ENCODE measurements around the gene IKBIP. TPM values are rescaled to one million over a fixed set of nuclear protein-coding genes. Genes with fewer than 3 reads are reported as not detected.
A peak's percentile ranks its signal among the peaks of the same experiment; 100 is the strongest.

Gene IKBIP, protein sequence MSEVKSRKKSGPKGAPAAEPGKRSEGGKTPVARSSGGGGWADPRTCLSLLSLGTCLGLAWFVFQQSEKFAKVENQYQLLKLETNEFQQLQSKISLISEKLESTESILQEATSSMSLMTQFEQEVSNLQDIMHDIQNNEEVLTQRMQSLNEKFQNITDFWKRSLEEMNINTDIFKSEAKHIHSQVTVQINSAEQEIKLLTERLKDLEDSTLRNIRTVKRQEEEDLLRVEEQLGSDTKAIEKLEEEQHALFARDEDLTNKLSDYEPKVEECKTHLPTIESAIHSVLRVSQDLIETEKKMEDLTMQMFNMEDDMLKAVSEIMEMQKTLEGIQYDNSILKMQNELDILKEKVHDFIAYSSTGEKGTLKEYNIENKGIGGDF
- 10 to 100 TPM in 2 of 4 donors, 1 to 10 TPM in 2; 4.2 to 14.0 (median 10.2) TPM for total RNA-seq

DNA sequence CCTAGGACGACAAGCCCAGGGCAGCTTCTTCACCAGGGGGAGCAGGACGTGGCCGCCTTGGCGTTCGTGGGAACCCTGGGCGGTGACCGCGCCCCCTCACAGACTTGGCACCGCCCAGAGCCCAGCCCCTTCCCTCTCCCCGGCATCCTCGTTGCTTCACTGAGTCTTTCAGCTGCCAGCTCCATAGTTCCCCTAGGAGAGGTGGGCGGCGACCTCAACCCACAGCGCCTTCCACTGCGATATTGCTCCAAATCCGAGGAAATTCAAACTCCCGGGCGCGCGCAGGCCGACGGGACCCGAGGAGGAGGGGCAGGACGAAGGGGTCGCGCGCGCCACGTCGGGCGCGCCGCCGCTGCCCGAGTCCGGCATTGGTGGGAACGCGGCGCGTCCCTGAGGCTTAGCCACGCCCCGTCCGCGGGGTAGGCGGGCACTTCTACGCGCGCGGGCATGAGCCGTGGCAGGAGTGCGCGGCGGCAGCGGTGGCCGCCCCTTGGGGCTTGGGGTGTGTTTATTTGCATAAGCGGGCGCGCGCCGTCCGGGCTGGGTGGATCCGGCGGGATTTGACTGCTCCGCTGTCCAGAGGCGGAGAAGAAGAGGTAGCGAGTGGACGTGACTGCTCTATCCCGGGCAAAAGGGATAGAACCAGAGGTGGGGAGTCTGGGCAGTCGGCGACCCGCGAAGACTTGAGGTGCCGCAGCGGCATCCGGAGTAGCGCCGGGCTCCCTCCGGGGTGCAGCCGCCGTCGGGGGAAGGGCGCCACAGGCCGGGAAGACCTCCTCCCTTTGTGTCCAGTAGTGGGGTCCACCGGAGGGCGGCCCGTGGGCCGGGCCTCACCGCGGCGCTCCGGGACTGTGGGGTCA is at the start of gene IKBIP, which contains the start of gene APAF1:
Gene IKBIP (minus strand): TSS at position 77 of the 860 bp plus-strand sequence. CDS start 87 bp downstream, outside the sequence.
Gene APAF1 (plus strand): TSS at position 579 of the 860 bp plus-strand sequence. CDS start 3,070 bp downstream, outside the sequence.
- intact Hi-C loops (cut with DNase I): loop anchor here (2.0 kb wide), 1 partner anchor 52 kb away; the partner anchor contains the start of gene SLC25A3
- peak; percentile 88 to 90 for TF ChIP-seq POLR2AphosphoS5 (IDR thresholded peaks at IDR 0.05)
- peak; percentile 22 for TF ChIP-seq POLR2A (IDR thresholded peaks at IDR 0.05; ENCODE audit: low read depth)
- TF ChIP-seq, protein P1, sequence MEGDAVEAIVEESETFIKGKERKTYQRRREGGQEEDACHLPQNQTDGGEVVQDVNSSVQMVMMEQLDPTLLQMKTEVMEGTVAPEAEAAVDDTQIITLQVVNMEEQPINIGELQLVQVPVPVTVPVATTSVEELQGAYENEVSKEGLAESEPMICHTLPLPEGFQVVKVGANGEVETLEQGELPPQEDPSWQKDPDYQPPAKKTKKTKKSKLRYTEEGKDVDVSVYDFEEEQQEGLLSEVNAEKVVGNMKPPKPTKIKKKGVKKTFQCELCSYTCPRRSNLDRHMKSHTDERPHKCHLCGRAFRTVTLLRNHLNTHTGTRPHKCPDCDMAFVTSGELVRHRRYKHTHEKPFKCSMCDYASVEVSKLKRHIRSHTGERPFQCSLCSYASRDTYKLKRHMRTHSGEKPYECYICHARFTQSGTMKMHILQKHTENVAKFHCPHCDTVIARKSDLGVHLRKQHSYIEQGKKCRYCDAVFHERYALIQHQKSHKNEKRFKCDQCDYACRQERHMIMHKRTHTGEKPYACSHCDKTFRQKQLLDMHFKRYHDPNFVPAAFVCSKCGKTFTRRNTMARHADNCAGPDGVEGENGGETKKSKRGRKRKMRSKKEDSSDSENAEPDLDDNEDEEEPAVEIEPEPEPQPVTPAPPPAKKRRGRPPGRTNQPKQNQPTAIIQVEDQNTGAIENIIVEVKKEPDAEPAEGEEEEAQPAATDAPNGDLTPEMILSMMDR (IDR thresholded peaks at IDR 0.05): peak in 1 of 3 experiments; percentile 6
- no peak for TF ChIP-seq EP300 (IDR thresholded peaks at IDR 0.05)
- Histone ChIP-seq H3K4me1 (peaks cover 8 to 33% (median 31%) of the 10 kb centered on the region in 4 donors), H3K4me3 (peak within 1 kb of the TSS; percentile 73 to 97 (median 92)), H3K9me3 (no peaks in the 10 kb centered on the region), H3K27me3 (no peaks in the 10 kb centered on the region), H3K36me3 (peaks cover 3 to 15% (median 12%) of the 10 kb centered on the region in 4 donors), H3K27ac (replicated peaks in 1 of 4) (peak within 1 kb of the TSS; percentile 83 to 89 (median 86))
- 0% methylated on average over 22 of the region's 91 CpGs for WGBS
- DNase-seq (ENCODE audit: extremely low spot score): peak; percentile 98

DNA sequence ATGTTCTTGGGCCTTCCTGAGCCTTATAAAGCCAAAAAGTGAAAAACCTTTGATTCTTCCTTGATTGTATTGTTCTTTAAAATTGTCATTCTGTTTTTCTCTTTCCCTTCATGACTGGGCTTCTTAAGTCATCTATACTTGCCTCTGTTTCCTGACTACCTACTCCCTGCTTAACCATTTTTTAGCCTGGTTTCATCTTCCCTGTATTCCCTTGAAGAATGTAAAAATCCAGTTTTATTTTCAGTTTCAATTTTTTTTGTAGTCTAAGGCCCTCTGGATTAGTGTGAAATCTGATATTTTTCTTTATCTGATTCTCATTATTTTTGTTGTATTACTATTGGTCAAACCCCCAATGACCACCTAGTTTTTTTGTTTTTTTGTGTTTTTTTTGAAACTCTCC is 46.8 kb upstream of the IKBIP start:
- H3K27me3 ChIP-seq: no peaks in the 10 kb centered on the region
- no peak for TF ChIP-seq POLR2A (IDR thresholded peaks at IDR 0.05; ENCODE audit: low read depth)
- no peak for TF ChIP-seq EP300 (IDR thresholded peaks at IDR 0.05)
- no peak for TF ChIP-seq POLR2AphosphoS5 (IDR thresholded peaks at IDR 0.05)
- TF ChIP-seq, protein P1 (IDR thresholded peaks at IDR 0.05): no peak
- H3K4me1 ChIP-seq: no peaks in the 10 kb centered on the region
- no peak overlapping the region for H3K27ac ChIP-seq (replicated peaks in 1 of 4)
- no peak overlapping the region for H3K4me3 ChIP-seq
- H3K9me3 ChIP-seq: no peaks in the 10 kb centered on the region
- H3K36me3 ChIP-seq: peaks cover 10 to 66% (median 43%) of the 10 kb centered on the region in 4 donors
- no peak for DNase-seq (ENCODE audit: extremely low spot score)
- intact Hi-C loops (cut with DNase I): no loop called here

DNA sequence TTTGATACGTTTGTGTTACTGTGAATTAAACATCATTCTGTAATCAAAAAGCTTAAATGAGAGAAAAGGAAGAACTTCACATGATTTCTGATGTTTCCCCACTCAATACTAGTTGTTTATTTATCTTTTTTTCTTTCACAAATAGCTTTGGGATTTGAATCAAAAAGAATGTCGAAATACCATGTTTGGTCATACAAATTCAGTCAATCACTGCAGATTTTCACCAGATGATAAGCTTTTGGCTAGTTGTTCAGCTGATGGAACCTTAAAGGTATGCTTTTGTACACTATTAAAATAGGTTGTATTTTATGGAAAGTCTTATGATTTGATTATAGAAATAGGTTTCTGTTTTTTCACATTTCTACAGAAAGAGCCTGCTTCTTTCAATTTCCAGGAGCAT is 42.0 kb upstream of the IKBIP start:
- intact Hi-C loops (cut with DNase I): no loop called here
- H3K27ac ChIP-seq (replicated peaks in 1 of 4): no peak overlapping the region
- WGBS: 86% methylated on average over 2 of the region's 2 CpGs
- no peaks in the 10 kb centered on the region for H3K27me3 ChIP-seq
- H3K9me3 ChIP-seq: no peaks in the 10 kb centered on the region
- H3K4me1 ChIP-seq: no peaks in the 10 kb centered on the region
- H3K4me3 ChIP-seq: no peak overlapping the region
- peaks cover 35 to 90% (median 62%) of the 10 kb centered on the region in 4 donors for H3K36me3 ChIP-seq
- no peak for DNase-seq (ENCODE audit: extremely low spot score)
- TF ChIP-seq POLR2AphosphoS5 (IDR thresholded peaks at IDR 0.05) (no peak), EP300 (IDR thresholded peaks at IDR 0.05) (no peak), POLR2A (IDR thresholded peaks at IDR 0.05; ENCODE audit: low read depth) (no peak)
- TF ChIP-seq, protein P1 (IDR thresholded peaks at IDR 0.05): no peak

DNA sequence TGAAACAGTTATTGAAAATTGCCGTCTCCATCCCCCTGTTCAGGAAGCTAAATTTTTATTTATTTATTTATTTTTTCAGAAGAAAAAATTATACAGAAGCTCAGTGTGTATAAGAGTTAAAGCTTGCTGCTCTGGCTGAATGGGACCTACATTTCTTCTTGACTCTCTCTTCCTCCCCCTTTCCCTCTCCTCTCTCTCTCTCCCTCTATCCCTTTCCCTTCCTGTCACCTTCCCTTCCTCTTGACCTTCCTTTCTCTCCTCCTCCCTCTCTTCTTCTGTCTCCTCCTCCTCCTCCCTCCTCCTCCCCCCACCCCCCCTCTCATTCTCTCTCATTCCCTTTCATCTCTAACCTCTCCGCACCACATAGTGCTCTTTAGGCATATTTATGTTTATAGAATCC is 39.6 kb upstream of the IKBIP start:
- TF ChIP-seq, protein P1 (IDR thresholded peaks at IDR 0.05): no peak
- DNase-seq (ENCODE audit: extremely low spot score): no peak
- Histone ChIP-seq H3K27me3 (no peaks in the 10 kb centered on the region), H3K4me1 (no peaks in the 10 kb centered on the region), H3K4me3 (no peak overlapping the region), H3K36me3 (peaks cover 35 to 97% (median 72%) of the 10 kb centered on the region in 4 donors), H3K9me3 (no peaks in the 10 kb centered on the region), H3K27ac (replicated peaks in 1 of 4) (no peak overlapping the region)
- 95% methylated on average over 2 of the region's 2 CpGs for WGBS
- intact Hi-C loops (cut with DNase I): no loop called here
